HK-2 (cell line): Measurements from ENCODE around the gene TRPV4.

Experiments
- DNase-seq: peaks from one replicate; pipeline ENCODE4 v3.0.0-alpha.2; 2018; ENCODE audit not compliant: unreplicated experiment

TRPV4 gene

GRCh38 chr12:109739747-109740693 is 93.2 kb downstream of the TRPV4 start:
- no peak for DNase-seq

- no peak for DNase-seq
These were observed 94.1 kb downstream of the TRPV4 start for GRCh38 chr12:109738878-109739665.

- no peak for DNase-seq
These were observed 95.0 kb downstream of the TRPV4 start for GRCh38 chr12:109738209-109738608.

- DNase-seq = no peak
These were observed 95.6 kb downstream of the TRPV4 start for GRCh38 chr12:109737631-109738030.

GRCh38 chr12:109737126-109737525 is 96.1 kb downstream of the TRPV4 start:
- DNase-seq = no peak

GRCh38 chr12:109736552-109737108 is 96.6 kb downstream of the TRPV4 start:
- DNase-seq = peak; percentile 66

- DNase-seq = no peak
These were observed 97.2 kb downstream of the TRPV4 start for GRCh38 chr12:109735825-109736551.

GRCh38 chr12:109735051-109735521 is 98.1 kb downstream of the TRPV4 start:
- DNase-seq = no peak

GRCh38 chr12:109734219-109735000 is 98.8 kb downstream of the TRPV4 start:
- DNase-seq = no peak
